ENCODE results near the gene SV2A. TPM values are rescaled to one million over a fixed set of nuclear protein-coding genes. Genes with fewer than 3 reads are reported as not detected.

Gene SV2A
- total and polyA plus RNA-seq, 3 experiments from 2014 or later: 2.9 to 6.0 (median 5.6) TPM

GRCh38 chr1:149936992-149937705, 19.5 kb upstream of the SV2A start:
- H3K27ac Mint-ChIP-seq: peak overlapping the region in 1 of 8 donors; percentile 79
- Histone ChIP-seq H3K4me3 (ENCODE audit: low read length) (no peak overlapping the region), H3K27me3 (ENCODE audit: insufficient read depth, low read length, poor library complexity, severe bottlenecking) (no peaks in the 10 kb centered on the region), H3K36me3 (ENCODE audit: insufficient read depth, low read length) (no peaks in the 10 kb centered on the region), H3K4me1 (ENCODE audit: insufficient read depth, low read length) (peaks cover 14% of the 10 kb centered on the region), H3K9me3 (ENCODE audit: low read length) (no peaks in the 10 kb centered on the region), H3K27ac (ENCODE audit: low read depth, low read length) (no peak overlapping the region)
- H3K4me1 Mint-ChIP-seq: peaks cover 14 to 18% (median 17%) of the 10 kb centered on the region in 3 donors
- no peaks in the 10 kb centered on the region for H3K9me3 Mint-ChIP-seq
- H3K4me3 Mint-ChIP-seq: peak overlapping the region in 1 of 7 donors; percentile 16
- peaks cover 0 to under 1% (median 0%) of the 10 kb centered on the region in 3 donors for H3K36me3 Mint-ChIP-seq
- peaks cover 3 to 7% of the 10 kb centered on the region in 2 donors for H3K27me3 Mint-ChIP-seq
- no peak for DNase-seq
- ChIA-PET POLR2A (interaction anchor here (0.8 kb wide), 1 partner anchor 9 kb away, joined by 3 read pairs; no protein-coding TSS in a partner anchor), CTCF (no interaction called here)

DNA sequence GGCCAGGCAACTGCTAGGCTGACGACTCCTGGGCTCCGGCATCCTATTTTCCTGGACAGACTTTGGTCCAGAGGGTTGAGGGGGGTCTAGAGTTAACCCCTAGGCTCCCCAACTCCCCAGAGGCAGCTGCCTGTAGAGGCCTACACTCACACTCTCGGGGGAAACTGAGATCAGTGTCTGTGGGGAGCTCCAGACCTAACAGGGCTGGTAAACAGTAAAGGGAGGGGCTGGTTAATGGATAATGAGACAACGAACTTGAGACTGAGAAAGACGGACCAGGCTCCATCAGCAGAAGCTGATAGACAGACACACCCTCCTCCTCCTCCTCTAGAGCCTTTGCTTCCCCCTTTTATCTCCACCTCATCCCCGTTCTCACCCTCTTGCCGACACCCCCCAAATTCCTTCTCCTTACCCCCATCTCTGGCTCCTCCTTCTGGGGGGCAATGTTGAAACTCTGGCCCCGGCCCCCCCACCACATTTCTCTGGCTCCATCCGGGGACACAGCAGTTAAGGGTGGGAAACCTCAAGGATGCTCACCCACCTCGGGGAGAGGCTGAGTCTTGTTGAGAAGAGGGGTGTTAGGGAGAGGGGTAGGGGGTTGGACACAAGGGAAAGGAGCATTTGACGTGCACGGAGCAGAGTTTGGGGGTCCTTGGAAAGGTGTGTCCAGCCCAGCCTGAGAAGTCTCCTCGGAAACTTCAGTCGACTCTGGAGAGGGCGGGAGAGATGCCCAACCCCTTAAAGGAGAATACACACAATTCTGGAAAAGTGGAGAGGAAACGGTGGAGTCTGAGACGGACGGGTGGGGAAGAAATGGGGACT, 18.7 kb upstream of the SV2A start, which contains the start of gene MTMR11:
TSS of gene MTMR11 (minus strand) at position 710 of the 822 bp plus-strand sequence. CDS start at position 478, 232 bp downstream.
- Mint-ChIP-seq H3K4me3 (peak within 1 kb of the TSS in 1 of 7 donors; percentile 16), H3K27ac (peak within 1 kb of the TSS in 2 of 8 donors; percentile 31 to 79), H3K27me3 (peaks cover 4 to 15% of the 10 kb centered on the region in 2 donors), H3K36me3 (peaks cover 0 to 8% (median 0%) of the 10 kb centered on the region in 3 donors), H3K4me1 (peaks cover 14 to 18% (median 17%) of the 10 kb centered on the region in 3 donors), H3K9me3 (no peaks in the 10 kb centered on the region)
- ChIA-PET POLR2A (interaction anchor here (1.0 kb wide), 1 partner anchor 49 kb away, joined by 4 read pairs; a partner anchor contains a TSS), CTCF (no interaction called here)
- Histone ChIP-seq H3K36me3 (ENCODE audit: insufficient read depth, low read length) (no peaks in the 10 kb centered on the region), H3K4me3 (ENCODE audit: low read length) (no peak within 1 kb of the TSS), H3K9me3 (ENCODE audit: low read length) (no peaks in the 10 kb centered on the region), H3K27ac (ENCODE audit: low read depth, low read length) (peak within 1 kb of the TSS; percentile 20), H3K27me3 (ENCODE audit: insufficient read depth, low read length, poor library complexity, severe bottlenecking) (no peaks in the 10 kb centered on the region), H3K4me1 (ENCODE audit: insufficient read depth, low read length) (peaks cover 14% of the 10 kb centered on the region)
- no peak for DNase-seq

GRCh38 chr1:149934356-149934755, 16.7 kb upstream of the SV2A start:
- no peak for DNase-seq
- H3K9me3 ChIP-seq (ENCODE audit: low read length): no peaks in the 10 kb centered on the region
- Mint-ChIP-seq H3K9me3 (no peaks in the 10 kb centered on the region), H3K27ac (no peak overlapping the region), H3K4me3 (no peak overlapping the region), H3K36me3 (peaks cover 0 to 16% (median 0%) of the 10 kb centered on the region in 3 donors), H3K4me1 (peaks cover 12 to 17% (median 16%) of the 10 kb centered on the region in 3 donors), H3K27me3 (peaks cover 9 to 23% of the 10 kb centered on the region in 2 donors)
- H3K27me3 ChIP-seq (ENCODE audit: insufficient read depth, low read length, poor library complexity, severe bottlenecking): no peaks in the 10 kb centered on the region
- CTCF ChIA-PET: no interaction called here
- H3K36me3 ChIP-seq (ENCODE audit: insufficient read depth, low read length): no peaks in the 10 kb centered on the region
- POLR2A ChIA-PET: no interaction called here
- no peak overlapping the region for H3K27ac ChIP-seq (ENCODE audit: low read depth, low read length)
- H3K4me1 ChIP-seq (ENCODE audit: insufficient read depth, low read length): peaks cover 14% of the 10 kb centered on the region
- H3K4me3 ChIP-seq (ENCODE audit: low read length): no peak overlapping the region

- H3K27me3 Mint-ChIP-seq: peaks cover 9 to 23% of the 10 kb centered on the region in 2 donors
- H3K4me3 ChIP-seq (ENCODE audit: low read length): no peak overlapping the region
- CTCF ChIA-PET: no interaction called here
- H3K4me1 Mint-ChIP-seq: peaks cover 15 to 22% (median 17%) of the 10 kb centered on the region in 3 donors
- H3K9me3 ChIP-seq (ENCODE audit: low read length): no peaks in the 10 kb centered on the region
- no peaks in the 10 kb centered on the region for H3K9me3 Mint-ChIP-seq
- H3K36me3 Mint-ChIP-seq: peaks cover 0 to 16% (median 0%) of the 10 kb centered on the region in 3 donors
- peaks cover 15% of the 10 kb centered on the region for H3K4me1 ChIP-seq (ENCODE audit: insufficient read depth, low read length)
- POLR2A ChIA-PET: no interaction called here
- no peak overlapping the region for H3K27ac ChIP-seq (ENCODE audit: low read depth, low read length)
- no peaks in the 10 kb centered on the region for H3K36me3 ChIP-seq (ENCODE audit: insufficient read depth, low read length)
- no peak for DNase-seq
- H3K4me3 Mint-ChIP-seq: no peak overlapping the region
- H3K27me3 ChIP-seq (ENCODE audit: insufficient read depth, low read length, poor library complexity, severe bottlenecking): no peaks in the 10 kb centered on the region
- peak overlapping the region in 1 of 8 donors; percentile 17 for H3K27ac Mint-ChIP-seq
Measured at GRCh38 chr1:149933208-149933607, 15.6 kb upstream of the SV2A start.

GRCh38 chr1:149932474-149932873, 14.8 kb upstream of the SV2A start:
- ChIA-PET CTCF (no interaction called here), POLR2A (interaction anchor here (0.6 kb wide), 1 partner anchor 442 kb away, joined by 3 read pairs; no protein-coding TSS in a partner anchor)
- Mint-ChIP-seq H3K27ac (no peak overlapping the region), H3K27me3 (peaks cover 9 to 23% of the 10 kb centered on the region in 2 donors), H3K4me1 (peaks cover 14 to 21% (median 16%) of the 10 kb centered on the region in 3 donors), H3K36me3 (peaks cover 0 to 16% (median 4%) of the 10 kb centered on the region in 3 donors), H3K9me3 (no peaks in the 10 kb centered on the region), H3K4me3 (no peak overlapping the region)
- Histone ChIP-seq H3K4me1 (ENCODE audit: insufficient read depth, low read length) (peaks cover 10% of the 10 kb centered on the region), H3K36me3 (ENCODE audit: insufficient read depth, low read length) (no peaks in the 10 kb centered on the region), H3K9me3 (ENCODE audit: low read length) (no peaks in the 10 kb centered on the region), H3K27ac (ENCODE audit: low read depth, low read length) (no peak overlapping the region), H3K4me3 (ENCODE audit: low read length) (no peak overlapping the region), H3K27me3 (ENCODE audit: insufficient read depth, low read length, poor library complexity, severe bottlenecking) (no peaks in the 10 kb centered on the region)
- DNase-seq: peak in 1 of 5 donors; percentile 20

DNA sequence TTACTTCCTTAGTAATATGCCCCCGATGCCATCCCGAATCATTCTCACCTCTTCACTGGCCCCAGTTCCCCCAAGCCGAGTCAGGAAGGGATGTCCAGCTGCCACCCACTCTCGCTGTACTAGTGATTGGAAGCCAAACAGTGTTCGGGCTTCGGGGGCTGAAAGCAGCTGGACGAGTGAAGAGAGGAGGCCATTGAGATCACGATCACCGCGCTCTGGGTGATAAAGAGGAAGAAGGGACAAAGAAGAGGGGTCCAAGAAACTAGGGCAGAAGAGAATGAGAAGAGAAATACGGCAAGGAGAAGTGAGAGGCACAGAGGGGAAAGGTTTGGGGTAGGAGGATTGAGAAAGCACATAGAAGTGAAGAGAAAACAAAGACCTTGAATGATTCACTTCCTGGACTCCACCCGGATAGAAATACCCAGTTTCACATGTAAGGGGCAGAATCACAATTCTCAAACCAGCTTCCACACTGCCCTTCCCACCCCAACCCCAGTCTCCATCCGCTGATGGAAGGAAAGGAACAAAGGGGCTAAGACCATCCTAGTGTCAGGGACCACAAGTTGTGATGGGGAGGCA, 13.7 kb upstream of the SV2A start:
- H3K27me3 ChIP-seq (ENCODE audit: insufficient read depth, low read length, poor library complexity, severe bottlenecking): no peaks in the 10 kb centered on the region
- Mint-ChIP-seq H3K36me3 (peaks cover 1 to 16% (median 14%) of the 10 kb centered on the region in 3 donors), H3K4me1 (peaks cover 15 to 27% (median 20%) of the 10 kb centered on the region in 3 donors), H3K9me3 (no peaks in the 10 kb centered on the region), H3K27ac (peak overlapping the region in 1 of 8 donors; percentile 51), H3K27me3 (peaks cover 9 to 23% of the 10 kb centered on the region in 2 donors), H3K4me3 (peak overlapping the region in 1 of 7 donors; percentile 79)
- CTCF ChIA-PET: no interaction called here
- no peak overlapping the region for H3K27ac ChIP-seq (ENCODE audit: low read depth, low read length)
- POLR2A ChIA-PET: no interaction called here
- no peaks in the 10 kb centered on the region for H3K9me3 ChIP-seq (ENCODE audit: low read length)
- H3K36me3 ChIP-seq (ENCODE audit: insufficient read depth, low read length): peaks cover 3% of the 10 kb centered on the region
- H3K4me3 ChIP-seq (ENCODE audit: low read length): no peak overlapping the region
- peaks cover 17% of the 10 kb centered on the region for H3K4me1 ChIP-seq (ENCODE audit: insufficient read depth, low read length)
- peak in 1 of 5 donors; percentile 26 for DNase-seq

DNA sequence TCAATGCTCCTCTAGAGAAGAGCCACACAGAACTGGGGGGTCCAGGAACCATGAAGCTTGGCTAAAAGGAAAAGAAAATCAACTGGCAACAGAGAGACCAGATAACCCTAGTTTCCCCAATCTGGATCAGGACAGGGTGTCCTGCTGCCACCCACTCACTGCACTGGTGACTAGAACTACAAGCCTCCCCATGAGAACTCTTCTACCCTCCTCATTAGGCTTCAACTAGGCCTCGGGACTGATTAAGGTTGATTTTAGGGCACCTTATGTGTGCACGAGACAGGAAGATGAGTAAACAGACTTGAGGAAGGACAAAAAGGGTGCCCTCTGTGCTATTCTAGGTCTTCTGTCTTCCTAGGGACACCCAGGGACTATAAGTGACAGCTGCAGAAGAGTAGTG, 12.2 kb upstream of the SV2A start:
- Mint-ChIP-seq H3K4me3 (no peak overlapping the region), H3K27ac (peak overlapping the region in 4 of 8 donors; percentile 97 to 100 (median 98)), H3K4me1 (peaks cover 30 to 41% (median 32%) of the 10 kb centered on the region in 3 donors), H3K36me3 (peaks cover 12 to 28% (median 24%) of the 10 kb centered on the region in 3 donors), H3K9me3 (no peaks in the 10 kb centered on the region), H3K27me3 (peaks cover 9 to 23% of the 10 kb centered on the region in 2 donors)
- H3K36me3 ChIP-seq (ENCODE audit: insufficient read depth, low read length): peaks cover 17% of the 10 kb centered on the region
- POLR2A ChIA-PET: no interaction called here
- H3K4me1 ChIP-seq (ENCODE audit: insufficient read depth, low read length): peaks cover 32% of the 10 kb centered on the region
- CTCF ChIA-PET: interaction anchor here (1.1 kb wide), 1 partner anchor 236 kb away, joined by 3 read pairs; no protein-coding TSS in a partner anchor
- H3K4me3 ChIP-seq (ENCODE audit: low read length): no peak overlapping the region
- peak in 1 of 5 donors; percentile 10 for DNase-seq
- H3K9me3 ChIP-seq (ENCODE audit: low read length): no peaks in the 10 kb centered on the region
- no peak overlapping the region for H3K27ac ChIP-seq (ENCODE audit: low read depth, low read length)
- no peaks in the 10 kb centered on the region for H3K27me3 ChIP-seq (ENCODE audit: insufficient read depth, low read length, poor library complexity, severe bottlenecking)

All from CD8-positive, alpha-beta memory T cell (primary cell).